BLaER1 treated with 17β-estradiol and CSF1 and Interleukin-3, amounts not matched to agents 10 nM and 100 nM (cell line): ENCODE results near the gene SGIP1.
"Not testable (repeated sequence)": the region's sequence is repeated elsewhere in the genome, so short reads cannot be mapped to it uniquely, and the experiment has no call there.

Experiments used
- H3K27ac ChIP-seq, 11 experiments: shearing (Covaris generic); formaldehyde crosslinking; 2 replicates each; pipeline ENCODE4 v1.8.1; 2022
- H3K27me3 ChIP-seq, 11 experiments: shearing (Covaris generic); formaldehyde crosslinking; 2 replicates each; pipeline ENCODE4 v1.8.1; 2022
- H3K36me3 ChIP-seq, 11 experiments: shearing (Covaris generic); formaldehyde crosslinking; 2 replicates each; pipeline ENCODE4 v1.8.1; 2022
- H3K4me1 ChIP-seq, 10 experiments: shearing (Covaris generic); formaldehyde crosslinking; 2 replicates each; pipeline ENCODE4 v1.8.1; 2022
- H3K4me2 ChIP-seq, 11 experiments: shearing (Covaris generic); formaldehyde crosslinking; 2 replicates each; pipeline ENCODE4 v1.8.1; 2022
- H3K4me3 ChIP-seq, 10 experiments: shearing (Covaris generic); formaldehyde crosslinking; 2 replicates each; pipeline ENCODE4 v1.8.1; 2022
- H3K9ac ChIP-seq, 11 experiments: shearing (Covaris generic); formaldehyde crosslinking; 2 replicates each; pipeline ENCODE4 v1.8.1; 2022
- H3K9me3 ChIP-seq, 11 experiments: shearing (Covaris generic); formaldehyde crosslinking; replicated peaks in 1 of 11; 2 replicates each; pipeline ENCODE4 v1.8.1; 2022
- H4K20me1 ChIP-seq, 11 experiments: shearing (Covaris generic); formaldehyde crosslinking; 2 replicates each; pipeline ENCODE4 v1.8.1; 2022
- Cebpa-rat ChIP-seq, 11 experiments: shearing (Covaris generic); IDR thresholded peaks; 2 replicates each; pipeline ENCODE4 v1.8.1; 2022

Gene SGIP1

DNA sequence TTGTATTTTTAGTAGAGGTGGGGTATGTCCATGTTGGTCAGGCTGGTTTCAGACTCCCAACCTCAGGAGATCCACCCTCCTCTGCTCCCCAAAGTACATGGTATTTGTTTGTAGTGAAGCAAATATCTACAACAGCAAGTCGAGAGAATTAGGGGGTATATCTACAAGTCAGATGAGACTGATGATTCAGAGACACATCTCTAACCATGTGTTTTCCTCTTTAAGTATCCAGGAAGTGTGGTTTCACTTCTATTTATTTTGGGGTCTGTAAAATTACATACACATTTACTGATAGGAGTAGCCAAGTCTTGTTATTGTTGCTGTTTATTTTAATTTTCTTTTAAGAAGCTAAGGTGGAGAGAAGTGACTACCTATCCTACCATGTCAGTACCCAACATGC is 44.9 kb downstream of the SGIP1 start:
- Histone ChIP-seq H3K27ac (peak overlapping the region in 3 of 11 experiments; percentile 54 to 57 (median 57); a peak in 7 of 22 replicates), H3K9ac (no peak overlapping the region), H3K4me3 (no peak overlapping the region), H4K20me1 (no peaks in the 10 kb centered on the region), H3K4me2 (peak overlapping the region in 10 of 11 experiments; percentile 11 to 74 (median 48); a peak in 21 of 22 replicates), H3K27me3 (no peaks in the 10 kb centered on the region), H3K4me1 (peaks cover 6 to 50% (median 16%) of the 10 kb centered on the region in 10 experiments; a peak in 17 of 20 replicates), H3K9me3 (no peaks in the 10 kb centered on the region), H3K36me3 (no peaks in the 10 kb centered on the region)
- TF ChIP-seq Cebpa-rat (IDR thresholded peaks at IDR 0.05): no peak

DNA sequence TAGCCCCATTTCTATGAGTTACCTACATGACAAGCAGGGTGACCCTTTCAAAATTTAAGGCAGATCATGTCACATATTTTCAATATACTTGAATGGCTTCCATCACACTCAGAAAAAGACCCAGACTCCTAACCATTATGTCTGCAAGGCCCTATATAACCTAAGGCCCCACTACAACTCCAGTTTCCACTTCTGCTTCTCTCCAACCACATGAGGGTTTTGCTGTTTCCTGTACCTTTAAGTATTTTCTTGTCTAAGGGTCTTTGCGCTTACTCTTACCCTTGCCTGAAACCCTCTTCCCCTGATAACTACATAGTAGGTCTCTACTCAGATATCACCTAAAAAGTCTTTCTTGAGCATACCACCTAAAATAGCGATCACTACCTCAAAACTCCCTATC is 46.1 kb downstream of the SGIP1 start:
- no peak for TF ChIP-seq Cebpa-rat (IDR thresholded peaks at IDR 0.05)
- peak overlapping the region in 5 of 11 experiments; percentile 1 to 74 (median 29); a peak in 5 of 22 replicates for H3K4me2 ChIP-seq
- H3K4me3 ChIP-seq: no peak overlapping the region
- no peaks in the 10 kb centered on the region for H3K27me3 ChIP-seq
- no peaks in the 10 kb centered on the region for H3K36me3 ChIP-seq
- no peaks in the 10 kb centered on the region for H3K9me3 ChIP-seq
- H3K27ac ChIP-seq: peak overlapping the region in 1 of 11 experiments; percentile 57; a peak in 2 of 22 replicates
- H3K4me1 ChIP-seq: peaks cover 6 to 44% (median 16%) of the 10 kb centered on the region in 10 experiments; a peak in 17 of 20 replicates
- no peak overlapping the region for H3K9ac ChIP-seq
- no peaks in the 10 kb centered on the region for H4K20me1 ChIP-seq

DNA sequence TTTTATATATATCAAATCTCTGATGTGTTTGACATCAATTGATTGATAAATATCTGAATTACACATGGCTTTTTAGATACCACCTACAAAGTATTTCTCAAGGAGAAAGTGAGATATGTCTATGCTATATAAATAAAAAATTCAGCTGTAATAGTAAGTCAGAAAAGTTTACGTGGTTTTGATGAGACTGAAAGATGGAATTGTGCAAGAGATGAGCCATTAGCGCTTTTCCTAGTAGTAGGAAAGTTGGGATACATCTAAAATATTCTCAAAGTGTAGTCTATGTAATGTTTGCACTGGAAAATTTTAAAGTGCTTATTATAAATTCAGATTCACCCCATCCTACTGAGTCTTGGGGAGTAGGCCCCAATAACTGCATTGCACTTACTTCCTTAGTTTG is 49.1 kb downstream of the SGIP1 start:
- Histone ChIP-seq H4K20me1 (no peaks in the 10 kb centered on the region), H3K27me3 (no peaks in the 10 kb centered on the region), H3K4me1 (peaks cover 6 to 23% (median 16%) of the 10 kb centered on the region in 10 experiments; a peak in 17 of 20 replicates), H3K27ac (no peak overlapping the region), H3K4me3 (no peak overlapping the region), H3K36me3 (no peaks in the 10 kb centered on the region), H3K4me2 (no peak overlapping the region), H3K9ac (no peak overlapping the region), H3K9me3 (no peaks in the 10 kb centered on the region)
- TF ChIP-seq Cebpa-rat (IDR thresholded peaks at IDR 0.05): no peak

DNA sequence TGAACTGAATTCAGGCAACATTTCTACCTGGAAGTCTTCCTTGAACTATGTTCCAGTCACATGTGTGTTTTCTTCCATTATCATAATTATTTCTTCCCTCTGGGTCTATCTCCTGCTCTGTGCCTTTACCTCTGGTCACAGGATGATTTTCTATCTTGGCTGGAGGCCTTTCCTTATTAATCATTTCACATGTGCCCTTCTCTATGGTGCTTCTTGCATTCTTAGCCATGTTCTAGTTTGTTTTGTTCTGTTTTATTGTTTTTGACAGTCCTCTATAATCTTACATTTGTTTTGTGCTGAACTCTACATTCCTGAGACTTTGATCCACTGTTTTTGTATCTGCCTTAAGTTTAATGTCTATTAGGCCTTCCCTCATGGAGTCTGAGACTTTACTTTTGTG is 51.0 kb downstream of the SGIP1 start:
- Histone ChIP-seq H3K27ac (no peak overlapping the region), H3K36me3 (no peaks in the 10 kb centered on the region)
- TF ChIP-seq Cebpa-rat (IDR thresholded peaks at IDR 0.05): no peak

DNA sequence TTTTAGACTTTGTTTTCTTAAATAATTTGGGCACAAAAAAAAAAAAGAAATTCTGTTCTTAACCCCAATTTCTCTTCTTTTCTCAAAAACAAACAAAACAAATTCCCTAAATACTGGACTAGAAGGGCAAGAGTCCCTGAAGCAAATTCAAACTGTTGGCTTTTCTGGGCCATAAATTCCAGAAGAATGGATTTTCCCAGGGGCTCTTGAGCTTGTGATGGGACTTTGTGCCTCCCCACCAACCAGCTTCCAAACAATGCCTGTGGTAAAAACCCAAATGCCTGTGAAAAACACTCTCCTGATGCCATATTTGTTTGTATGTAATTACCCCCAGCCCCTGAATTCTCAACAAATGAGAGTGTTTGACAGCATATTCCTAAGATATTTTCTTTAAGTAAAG is 55.4 kb downstream of the SGIP1 start:
- no peak for TF ChIP-seq Cebpa-rat (IDR thresholded peaks at IDR 0.05)
- Histone ChIP-seq H3K27me3 (no peaks in the 10 kb centered on the region), H3K27ac (no peak overlapping the region), H3K36me3 (no peaks in the 10 kb centered on the region), H3K9me3 (no peaks in the 10 kb centered on the region), H3K4me2 (no peak overlapping the region), H3K4me3 (no peak overlapping the region), H4K20me1 (no peaks in the 10 kb centered on the region), H3K9ac (no peak overlapping the region), H3K4me1 (no peaks in the 10 kb centered on the region)

More for the DNA sequence above, 51.0 kb downstream of the SGIP1 start:
- Histone ChIP-seq H4K20me1 (no peaks in the 10 kb centered on the region), H3K4me2 (no peak overlapping the region), H3K4me3 (no peak overlapping the region), H3K4me1 (peaks cover 0 to 3% (median under 1%) of the 10 kb centered on the region in 10 experiments; a peak in 9 of 20 replicates), H3K9ac (no peak overlapping the region), H3K27me3 (no peaks in the 10 kb centered on the region), H3K9me3 (no peaks in the 10 kb centered on the region)

DNA sequence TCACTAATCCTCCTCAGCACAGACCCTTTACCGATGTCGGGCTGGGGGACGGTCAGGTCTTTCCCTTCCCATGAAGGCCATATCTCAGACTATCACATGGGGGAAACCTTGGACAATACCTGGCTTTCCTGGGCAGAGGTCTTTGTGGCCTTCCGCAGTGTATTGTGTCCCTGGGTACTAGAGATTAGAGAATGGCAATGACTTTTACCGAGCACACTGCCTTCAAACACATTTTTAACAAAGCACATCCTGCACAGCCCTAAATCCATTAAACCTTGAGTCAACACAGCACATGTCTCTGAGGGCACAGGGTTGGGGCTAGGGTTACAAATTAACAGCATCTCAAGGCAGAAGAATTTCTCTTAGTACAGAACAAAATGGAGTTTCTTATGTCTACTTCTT is 58.2 kb downstream of the SGIP1 start:
- not testable (repeated sequence) for H3K4me2 ChIP-seq, H3K27me3 ChIP-seq, H3K4me1 ChIP-seq, H3K36me3 ChIP-seq, H3K4me3 ChIP-seq, H3K27ac ChIP-seq, H3K9ac ChIP-seq, H4K20me1 ChIP-seq
- peaks cover 10 to 20% (median 12%) of the 10 kb centered on the region in 11 experiments; a peak in 19 of 22 replicates for H3K9me3 ChIP-seq

DNA sequence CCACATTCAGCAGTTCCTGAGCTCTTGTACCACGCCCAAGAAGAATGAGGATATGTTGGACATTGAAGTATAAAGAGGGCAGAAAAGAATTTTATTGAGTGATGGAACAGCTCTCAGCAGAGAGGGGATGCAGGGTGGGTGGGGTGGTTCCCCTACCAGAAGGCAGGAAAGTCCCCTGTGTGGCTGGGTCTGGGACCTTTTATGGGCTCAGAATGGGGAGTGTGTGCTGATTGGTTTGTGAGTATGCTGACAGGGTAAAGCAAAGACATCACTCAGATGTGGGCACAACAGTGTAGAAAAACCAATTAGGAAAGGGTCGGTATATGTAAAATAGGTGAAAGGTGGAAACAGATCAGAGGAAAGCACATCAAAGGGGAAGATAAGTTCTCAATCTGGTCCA is 62.2 kb downstream of the SGIP1 start:
- Histone ChIP-seq H3K9me3 (peaks cover 10 to 20% (median 12%) of the 10 kb centered on the region in 11 experiments; a peak in 19 of 22 replicates), H3K9ac (no peak overlapping the region), H3K27me3 (no peaks in the 10 kb centered on the region), H3K4me3 (no peak overlapping the region), H4K20me1 (no peaks in the 10 kb centered on the region), H3K4me1 (no peaks in the 10 kb centered on the region), H3K27ac (no peak overlapping the region), H3K4me2 (no peak overlapping the region), H3K36me3 (no peaks in the 10 kb centered on the region)
- no peak for TF ChIP-seq Cebpa-rat (IDR thresholded peaks at IDR 0.05)

DNA sequence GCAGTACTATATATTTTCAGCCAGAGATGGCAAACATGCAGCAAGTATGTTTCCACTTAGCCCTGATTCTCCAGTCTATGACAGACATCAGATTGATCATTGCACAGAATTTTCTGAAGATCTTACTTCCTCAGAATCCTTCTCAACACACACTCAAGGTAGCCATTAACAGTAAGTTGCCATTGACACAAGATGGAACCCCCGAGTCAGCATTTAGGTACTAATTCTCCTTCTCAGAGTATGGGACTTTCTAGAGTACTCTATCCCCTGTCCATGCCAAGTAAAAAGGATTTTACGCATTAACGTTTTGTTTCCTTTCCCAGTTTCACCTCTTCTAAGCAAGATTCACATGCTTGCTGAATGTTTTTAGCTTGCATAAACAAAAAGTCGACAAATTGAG is 63.5 kb downstream of the SGIP1 start:
- Histone ChIP-seq H3K36me3 (no peaks in the 10 kb centered on the region), H4K20me1 (no peaks in the 10 kb centered on the region), H3K9ac (no peak overlapping the region), H3K4me2 (no peak overlapping the region), H3K27me3 (no peaks in the 10 kb centered on the region), H3K4me3 (no peak overlapping the region), H3K9me3 (peaks cover 10 to 20% (median 12%) of the 10 kb centered on the region in 11 experiments; a peak in 19 of 22 replicates), H3K4me1 (no peaks in the 10 kb centered on the region), H3K27ac (no peak overlapping the region)
- TF ChIP-seq Cebpa-rat (IDR thresholded peaks at IDR 0.05): no peak

DNA sequence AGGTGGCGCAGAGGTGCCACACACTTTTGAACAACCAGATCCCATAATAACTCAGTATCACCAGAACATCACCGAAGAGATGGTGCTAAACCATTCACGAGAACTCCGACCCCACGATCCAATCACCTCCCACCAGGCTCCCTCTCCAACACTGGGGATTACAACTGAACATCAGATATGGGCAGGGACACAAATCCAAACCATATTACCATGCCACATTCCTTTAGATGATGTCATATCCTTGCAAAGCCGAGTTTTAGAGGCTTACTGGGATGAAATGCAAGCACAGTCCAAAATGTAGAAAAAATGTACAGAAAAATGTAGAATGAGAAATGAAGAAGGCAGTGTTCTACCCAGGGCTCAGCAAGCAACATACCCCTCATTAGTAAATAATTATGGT is 64.7 kb downstream of the SGIP1 start:
- Histone ChIP-seq H3K36me3 (no peaks in the 10 kb centered on the region), H3K9me3 (peaks cover 10 to 20% (median 12%) of the 10 kb centered on the region in 11 experiments; a peak in 19 of 22 replicates), H3K27me3 (no peaks in the 10 kb centered on the region), H3K9ac (no peak overlapping the region), H4K20me1 (no peaks in the 10 kb centered on the region), H3K4me2 (no peak overlapping the region), H3K27ac (no peak overlapping the region), H3K4me3 (no peak overlapping the region), H3K4me1 (no peaks in the 10 kb centered on the region)
- TF ChIP-seq Cebpa-rat (IDR thresholded peaks at IDR 0.05): no peak

DNA sequence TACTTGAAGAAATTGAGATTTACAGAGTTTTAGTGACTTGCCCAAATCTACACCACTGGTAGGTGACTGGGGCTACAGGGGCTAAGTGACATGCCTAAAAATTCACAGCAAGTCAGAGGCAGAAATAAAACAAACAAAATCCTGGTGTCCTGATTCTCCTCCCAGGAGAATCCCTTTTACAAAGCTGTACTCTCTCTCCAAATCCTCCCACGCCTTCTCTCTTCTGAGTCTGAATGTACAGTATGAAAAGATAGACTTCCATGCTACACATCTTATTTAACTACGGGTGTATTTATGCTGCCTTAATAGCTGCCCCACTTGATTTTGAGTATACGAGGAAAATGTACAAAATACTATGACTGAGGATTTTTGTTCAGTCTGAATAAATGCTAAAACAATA is 65.4 kb downstream of the SGIP1 start:
- Histone ChIP-seq H3K27ac (no peak overlapping the region), H3K4me1 (no peaks in the 10 kb centered on the region), H3K27me3 (no peaks in the 10 kb centered on the region), H3K36me3 (no peaks in the 10 kb centered on the region), H3K9me3 (peaks cover 10 to 20% (median 12%) of the 10 kb centered on the region in 11 experiments; a peak in 19 of 22 replicates), H4K20me1 (no peaks in the 10 kb centered on the region), H3K4me3 (no peak overlapping the region), H3K4me2 (no peak overlapping the region), H3K9ac (no peak overlapping the region)
- TF ChIP-seq Cebpa-rat (IDR thresholded peaks at IDR 0.05): no peak
